ENCODE results near the gene LCP2.

The LCP2 gene

DNA sequence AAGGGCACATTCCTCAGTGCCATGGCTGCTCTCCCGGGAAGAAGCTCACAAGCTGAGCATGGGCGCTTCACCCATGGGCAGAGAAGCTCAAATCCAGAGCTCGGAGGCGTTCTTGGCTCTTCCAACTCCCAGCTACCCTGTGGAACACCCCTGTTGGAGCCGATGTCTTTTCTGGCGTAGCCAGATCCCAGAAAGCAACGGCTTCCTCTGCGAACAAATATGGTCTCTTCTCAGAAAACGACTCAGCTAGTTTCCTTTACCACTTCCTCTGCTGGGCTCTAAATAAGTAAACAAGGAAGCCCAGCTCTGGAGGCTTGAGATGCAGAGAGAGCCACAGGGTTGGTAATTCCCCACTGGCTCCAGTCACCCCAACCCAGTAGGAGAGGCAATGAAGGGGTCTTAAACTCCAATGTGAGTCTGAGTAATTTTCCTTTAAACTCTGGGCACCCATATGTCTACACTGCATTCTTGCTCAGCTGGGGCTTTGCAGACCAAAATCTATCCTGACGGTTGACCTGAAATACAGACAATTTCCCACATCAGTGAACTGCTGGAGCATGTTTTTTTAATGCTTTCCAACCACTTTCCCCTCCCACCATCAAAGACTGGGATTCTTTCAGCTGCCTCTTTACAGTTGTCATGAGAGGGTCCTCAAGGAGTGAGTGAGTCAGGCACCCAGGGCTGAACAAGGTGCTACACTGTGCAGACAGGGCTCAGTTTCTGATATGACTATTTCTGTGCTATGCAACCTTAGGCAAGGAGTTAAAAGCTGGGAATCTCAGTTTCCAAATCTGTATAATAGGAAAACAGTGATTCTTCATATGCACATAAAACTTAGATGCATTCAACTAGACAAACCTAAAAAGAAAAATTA lies at the start of gene LCP2:
TSS of gene LCP2 (minus strand) at position 189 of the 874 bp plus-strand sequence. CDS start at position 23, 166 bp downstream.
- peak; percentile 71 to 80 for DNase-seq

- no peak for DNase-seq
Observed at GRCh38 chr5:170347022-170347567, 49.5 kb upstream of the LCP2 start.

GRCh38 chr5:170345971-170346370 lies 48.4 kb upstream of the LCP2 start:
- DNase-seq: no peak

DNA sequence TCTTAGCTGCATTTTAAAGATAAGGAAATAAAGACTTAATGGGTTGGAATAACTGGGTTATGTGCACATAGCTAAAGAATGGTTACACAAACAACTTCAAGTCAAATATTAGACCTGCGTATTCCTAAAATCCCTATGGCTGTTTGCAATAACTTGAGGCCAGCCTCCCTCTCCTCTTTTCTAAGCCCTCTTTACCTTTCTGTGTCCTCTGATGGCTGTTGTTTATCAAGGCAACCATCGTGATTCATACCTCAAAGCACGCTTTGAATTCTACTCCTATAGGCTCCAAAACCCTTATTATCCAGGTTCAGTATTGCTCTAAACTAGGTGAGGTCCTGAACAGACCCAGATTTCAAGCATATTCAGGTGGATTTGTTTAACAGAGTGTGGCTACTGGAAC lies 45.6 kb upstream of the LCP2 start:
- no peak for DNase-seq

DNA sequence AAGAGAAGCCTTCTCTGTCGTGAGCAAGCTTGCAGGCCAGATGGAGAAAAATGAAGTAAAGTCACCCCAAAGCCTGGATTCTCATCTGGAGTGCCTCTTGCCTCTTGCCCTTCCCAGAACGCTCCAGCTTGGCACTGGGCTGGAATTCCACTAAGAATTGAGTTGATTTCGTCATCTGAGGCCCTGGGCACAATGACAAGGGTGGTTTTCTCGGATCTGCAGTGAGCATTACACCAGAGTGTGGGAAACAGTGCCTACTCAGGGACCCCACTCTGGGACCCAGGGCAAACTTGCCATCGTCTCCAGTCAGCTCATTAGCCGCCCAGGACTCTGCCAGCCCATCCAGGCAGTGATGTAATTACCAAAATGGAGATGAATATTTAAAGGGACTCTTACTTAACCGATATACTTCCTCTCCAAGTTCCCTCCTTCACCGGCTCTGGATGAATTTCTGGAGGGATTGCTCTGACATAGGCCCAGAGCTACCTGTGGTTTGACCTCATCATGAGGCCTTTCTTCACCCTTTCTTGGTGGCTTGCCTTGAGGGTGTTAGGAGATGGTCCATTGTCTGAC lies 44.7 kb upstream of the LCP2 start:
- no peak for DNase-seq

DNA sequence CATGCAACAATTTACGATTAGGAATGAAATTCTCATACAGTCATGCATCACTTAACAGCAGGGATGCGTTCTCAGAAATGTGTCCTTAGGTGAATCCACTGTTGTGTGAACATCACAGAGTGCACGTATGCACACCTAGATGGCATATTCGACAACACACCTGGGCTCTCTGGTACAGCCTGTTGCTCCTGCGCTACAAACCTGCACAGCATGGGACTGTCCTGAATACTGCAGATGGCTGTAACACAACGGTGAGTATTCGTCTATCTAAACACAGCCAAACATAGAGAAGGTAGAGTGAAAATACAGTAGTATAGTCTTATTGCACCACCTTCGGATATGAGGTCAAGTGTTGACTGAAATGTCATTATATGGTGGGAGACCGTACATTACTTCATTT lies 44.0 kb upstream of the LCP2 start:
- DNase-seq: no peak

- DNase-seq: no peak
Observed at GRCh38 chr5:170339780-170340167, 42.2 kb upstream of the LCP2 start.

GRCh38 chr5:170338933-170339779 lies 41.6 kb upstream of the LCP2 start:
- DNase-seq: peak; percentile 81 to 83

GRCh38 chr5:170338291-170338690 lies 40.7 kb upstream of the LCP2 start:
- peak in 1 of 2 donors; percentile 20 for DNase-seq

DNA sequence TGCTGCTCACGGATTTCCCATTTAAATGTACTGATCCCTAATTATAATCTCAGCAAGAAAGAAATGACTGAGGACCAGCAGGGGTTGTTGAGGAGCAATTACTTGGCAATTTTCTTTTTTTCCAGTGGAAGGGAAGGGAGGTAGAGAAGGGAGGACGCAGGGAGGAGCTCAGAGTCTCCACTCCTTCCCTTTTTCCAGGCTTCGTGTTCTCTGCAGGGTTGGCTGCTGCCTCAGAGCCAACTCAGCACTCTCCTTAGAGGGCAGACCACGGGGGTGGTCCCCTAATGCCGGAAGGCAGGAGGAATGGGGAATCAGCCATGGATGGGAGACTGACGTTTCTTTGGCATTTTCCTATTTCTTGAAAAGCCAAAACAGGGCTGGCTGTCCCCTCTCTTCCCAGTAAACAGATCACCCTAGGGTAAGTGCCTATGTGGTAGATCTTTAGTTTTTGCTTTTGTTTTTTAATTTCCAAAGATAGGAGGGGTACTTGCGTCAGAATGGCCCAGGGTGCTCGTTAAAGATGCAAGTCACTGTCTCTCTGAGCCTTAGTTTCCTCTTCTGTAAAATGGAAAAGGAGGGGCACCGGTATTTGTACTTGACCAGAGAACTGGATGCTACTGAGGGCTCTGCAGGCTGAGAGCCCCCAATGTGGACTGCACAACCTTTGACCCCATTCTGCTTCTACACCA lies 39.6 kb upstream of the LCP2 start:
- DNase-seq: no peak

GRCh38 chr5:170336065-170336464 lies 38.5 kb upstream of the LCP2 start:
- DNase-seq: peak in 1 of 2 donors; percentile 24

DNA sequence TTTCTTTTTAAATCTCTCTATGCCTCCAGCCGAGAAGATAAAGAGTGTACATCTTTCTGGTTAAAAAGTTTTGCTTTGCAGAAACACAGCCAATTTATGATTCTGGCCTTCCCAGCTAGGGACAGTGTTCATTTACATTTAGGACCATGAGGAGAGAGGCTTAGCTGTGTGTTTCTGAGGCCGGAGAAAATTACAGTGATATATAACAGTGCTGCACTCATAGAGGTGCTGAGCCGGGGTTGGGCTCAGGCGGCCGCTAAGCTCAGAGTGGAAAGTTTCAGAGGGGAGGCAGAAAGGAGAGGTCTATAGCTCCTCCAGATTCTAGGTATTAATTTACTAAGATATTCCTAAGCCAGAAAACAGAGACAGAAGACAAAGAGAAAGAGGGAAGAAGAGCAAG lies 37.0 kb upstream of the LCP2 start:
- DNase-seq: peak in 1 of 2 donors; percentile 28

DNA sequence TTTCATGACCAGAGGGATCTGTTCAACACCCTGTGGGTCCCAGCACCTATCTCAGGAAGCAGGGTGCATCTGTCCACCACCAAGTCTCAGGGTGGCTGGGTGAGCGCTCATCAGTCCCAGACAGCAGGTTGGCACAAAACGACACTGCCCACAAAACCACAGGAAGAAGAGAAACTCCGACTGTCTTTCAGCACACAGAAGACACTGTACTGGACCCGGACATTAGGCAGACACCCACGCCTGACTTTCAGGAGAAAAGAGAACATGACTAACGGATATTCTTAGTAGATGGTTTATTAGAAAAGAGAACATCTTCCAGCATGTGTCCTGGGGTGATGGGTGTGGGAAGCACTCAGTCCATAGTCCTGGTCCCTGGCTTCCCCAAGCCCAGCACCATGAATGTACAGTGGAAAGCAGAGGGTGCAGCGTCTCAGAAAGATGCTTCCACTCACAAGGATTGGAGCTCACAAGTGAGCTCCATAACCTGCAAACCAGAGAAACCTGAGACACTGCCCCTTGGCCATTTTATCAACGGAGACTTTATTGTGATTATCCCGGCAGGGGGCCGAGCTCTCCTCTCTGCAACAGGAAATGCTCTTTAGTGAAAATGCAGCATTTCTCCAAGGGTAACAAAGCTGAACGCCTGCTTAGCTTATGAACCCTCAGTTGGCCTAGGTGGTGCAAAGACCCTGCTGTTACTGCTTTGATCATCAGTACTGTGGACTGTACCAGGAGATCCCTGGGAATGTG lies 35.8 kb upstream of the LCP2 start:
- DNase-seq: peak; percentile 83 to 84

DNA sequence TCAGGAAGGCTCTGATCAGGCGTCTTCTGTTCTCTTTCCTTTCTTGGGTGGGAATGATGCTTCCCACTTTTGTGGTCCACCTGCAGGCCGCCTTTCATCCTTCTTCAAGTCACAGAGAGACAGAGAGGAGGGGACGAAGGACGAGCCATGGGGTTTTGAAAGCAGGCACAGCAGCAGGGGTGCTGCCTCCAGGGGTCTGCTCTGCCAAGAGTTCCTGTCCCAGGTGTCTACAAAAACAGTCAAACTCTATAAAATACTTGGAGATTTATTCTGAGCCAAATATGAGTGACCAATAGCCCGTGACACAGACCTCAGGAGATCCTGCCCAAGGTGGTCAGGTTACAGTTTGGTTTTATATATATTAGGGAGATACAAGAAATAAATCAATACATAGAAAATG lies 34.5 kb upstream of the LCP2 start:
- no peak for DNase-seq

DNA sequence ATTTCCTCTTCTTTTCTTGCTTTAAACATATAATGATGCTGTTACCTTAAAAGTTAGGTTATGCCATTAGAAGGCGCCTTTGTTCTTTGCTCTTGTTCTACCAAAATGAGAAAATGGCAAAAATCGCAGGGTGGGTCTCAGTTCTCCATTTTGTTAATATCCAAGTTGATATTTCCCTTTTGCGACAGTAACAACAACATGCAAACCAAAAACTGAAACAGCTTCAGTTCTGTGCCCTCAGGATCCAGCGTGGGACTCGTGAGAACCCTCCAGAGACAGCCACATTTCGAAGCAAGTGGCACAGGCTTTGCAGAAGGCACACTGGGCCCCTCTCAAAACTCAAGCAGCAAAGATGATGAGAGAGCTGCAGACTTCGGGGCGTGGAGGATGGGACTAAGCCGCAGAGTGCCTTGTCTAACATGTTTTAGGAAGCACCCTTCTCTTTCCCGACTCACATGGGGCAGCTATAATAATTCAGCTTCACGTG lies 33.0 kb upstream of the LCP2 start:
- peak in 1 of 2 donors; percentile 36 for DNase-seq

GRCh38 chr5:170329524-170329923 lies 31.9 kb upstream of the LCP2 start:
- no peak for DNase-seq

- no peak for DNase-seq
Observed at GRCh38 chr5:170327829-170328228, 30.3 kb upstream of the LCP2 start.

DNA sequence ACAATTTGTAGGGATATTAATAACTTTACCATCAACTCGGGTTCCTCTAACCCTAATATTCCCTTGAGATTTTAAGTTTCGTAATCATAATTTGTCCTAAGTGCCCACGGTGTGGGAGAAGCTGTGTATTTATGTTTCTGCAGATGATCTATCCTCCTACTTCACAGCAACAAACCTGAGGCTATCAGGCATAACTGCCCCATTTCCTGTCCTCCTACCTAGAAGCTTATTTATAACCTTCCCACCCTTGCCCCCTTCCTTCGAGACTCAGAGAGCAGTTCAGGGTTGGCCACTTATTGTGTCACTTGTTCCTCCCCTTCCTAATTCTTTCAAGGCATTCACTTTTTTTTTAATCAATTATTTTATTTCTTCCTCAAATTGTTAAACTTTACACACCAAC lies 29.6 kb upstream of the LCP2 start:
- DNase-seq: no peak

DNA sequence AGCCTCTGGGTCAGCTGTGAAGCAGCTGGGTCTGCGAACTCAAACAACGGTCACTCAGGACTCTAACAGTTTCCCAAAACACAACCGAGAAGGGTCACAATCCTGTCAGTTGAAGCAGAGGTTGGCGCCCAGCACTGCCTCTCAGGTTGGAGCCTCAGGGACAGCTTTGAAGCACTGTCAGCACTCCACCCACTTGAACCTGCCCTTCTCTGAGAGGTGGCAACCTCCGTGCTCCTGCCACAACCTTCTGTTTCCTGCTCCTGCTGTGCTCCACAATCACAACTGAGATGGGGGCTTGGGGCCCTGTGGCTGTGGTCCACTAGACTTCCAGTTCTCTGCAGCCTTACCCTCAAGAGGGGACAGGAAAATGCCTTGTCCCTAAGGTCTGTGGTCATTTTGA lies 21.7 kb upstream of the LCP2 start:
- DNase-seq: no peak

DNA sequence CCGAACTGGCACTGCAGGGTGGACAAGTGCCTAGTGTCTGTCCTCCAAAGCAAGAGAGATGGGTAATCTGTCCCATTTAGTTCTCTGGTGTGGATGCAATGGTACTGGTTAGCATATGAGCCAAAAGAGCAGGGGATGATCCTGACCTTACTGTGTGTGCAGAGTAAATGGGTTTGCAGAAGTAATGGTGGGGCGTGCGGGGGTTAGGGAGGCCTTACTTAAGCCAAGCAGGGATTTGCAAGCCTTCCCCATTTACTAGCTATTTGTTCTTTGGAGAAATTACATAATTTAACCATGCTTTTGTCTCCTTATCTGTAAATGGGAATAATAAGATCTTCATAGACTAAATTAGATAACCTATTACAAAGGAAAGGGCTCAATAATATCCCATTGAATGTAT lies 19.9 kb upstream of the LCP2 start:
- DNase-seq: no peak

DNA sequence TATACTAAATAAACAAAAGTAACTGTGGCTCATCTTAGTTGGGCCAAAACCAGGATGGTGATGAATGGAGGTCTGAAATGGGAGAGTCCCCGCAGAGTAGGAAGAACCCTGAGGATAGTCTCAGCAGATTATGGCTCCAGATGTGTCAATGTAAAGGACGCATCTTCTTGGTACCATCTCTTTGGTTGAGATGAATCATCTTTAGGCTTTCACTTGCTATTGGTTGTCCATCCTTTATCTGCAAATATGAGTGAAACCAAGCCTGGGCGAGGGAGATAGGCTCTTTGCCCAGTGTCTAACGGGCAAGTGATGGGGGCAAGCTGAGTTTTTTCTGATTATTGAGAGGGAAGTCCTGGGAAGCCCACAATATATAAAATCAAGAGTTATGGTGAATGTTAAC lies 19.4 kb upstream of the LCP2 start:
- no peak for DNase-seq

GRCh38 chr5:170315154-170315553 lies 17.6 kb upstream of the LCP2 start:
- no peak for DNase-seq
